ENCODE data around the gene OSBPL1A. TPM values are rescaled to one million over a fixed set of nuclear protein-coding genes. Genes with fewer than 3 reads are reported as not detected.
"Not testable (repeated sequence)": the region's sequence is repeated elsewhere in the genome, so short reads cannot be mapped to it uniquely, and the experiment has no call there.

The OSBPL1A gene
- total RNA-seq, 1 experiment from 2014 or later = 34.8 TPM

DNA sequence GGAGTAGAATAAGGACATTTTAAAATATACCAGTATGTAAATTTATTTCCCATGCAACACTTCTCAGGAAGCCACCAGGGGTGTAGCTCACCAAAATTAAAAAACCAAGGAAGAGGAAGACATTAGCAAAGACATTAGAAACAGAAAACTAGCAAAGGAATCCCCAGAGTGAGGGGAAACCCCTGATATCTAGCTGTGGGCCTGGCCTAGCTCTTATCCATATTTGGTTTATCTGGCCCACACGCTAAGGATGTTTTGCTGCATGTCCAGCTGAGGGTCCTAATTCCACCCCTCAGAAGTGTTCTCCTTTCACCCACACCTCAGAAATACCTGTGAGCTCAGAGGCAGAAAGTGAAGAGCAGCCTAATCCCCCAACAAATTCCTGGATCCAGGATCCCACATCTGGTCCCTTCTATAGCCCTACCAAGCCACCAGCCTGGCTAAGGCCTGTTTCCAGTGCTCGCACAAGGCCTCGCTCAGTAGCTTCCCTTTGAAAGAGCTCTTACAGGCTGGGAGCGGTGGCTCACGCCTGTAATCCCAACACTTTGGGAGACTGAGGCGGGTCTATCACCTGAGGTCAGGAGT, 17.4 kb downstream of the OSBPL1A start:
- H3K27ac Mint-ChIP-seq (ENCODE audit: unreplicated experiment) = no peak overlapping the region
- H3K36me3 Mint-ChIP-seq (ENCODE audit: insufficient read depth, unreplicated experiment) = no peaks in the 10 kb centered on the region
- H3K27me3 Mint-ChIP-seq (ENCODE audit: unreplicated experiment) = no peaks in the 10 kb centered on the region
- intact Hi-C loops (cut with micrococcal nuclease; ENCODE audit: unreplicated experiment) = no loop called here
- no peak for DNase-seq
- no peak overlapping the region for H3K4me3 Mint-ChIP-seq (ENCODE audit: low read depth, unreplicated experiment)
- no TSS peak for BruUV-seq (replicated peaks)
- TF ChIP-seq, protein P1, sequence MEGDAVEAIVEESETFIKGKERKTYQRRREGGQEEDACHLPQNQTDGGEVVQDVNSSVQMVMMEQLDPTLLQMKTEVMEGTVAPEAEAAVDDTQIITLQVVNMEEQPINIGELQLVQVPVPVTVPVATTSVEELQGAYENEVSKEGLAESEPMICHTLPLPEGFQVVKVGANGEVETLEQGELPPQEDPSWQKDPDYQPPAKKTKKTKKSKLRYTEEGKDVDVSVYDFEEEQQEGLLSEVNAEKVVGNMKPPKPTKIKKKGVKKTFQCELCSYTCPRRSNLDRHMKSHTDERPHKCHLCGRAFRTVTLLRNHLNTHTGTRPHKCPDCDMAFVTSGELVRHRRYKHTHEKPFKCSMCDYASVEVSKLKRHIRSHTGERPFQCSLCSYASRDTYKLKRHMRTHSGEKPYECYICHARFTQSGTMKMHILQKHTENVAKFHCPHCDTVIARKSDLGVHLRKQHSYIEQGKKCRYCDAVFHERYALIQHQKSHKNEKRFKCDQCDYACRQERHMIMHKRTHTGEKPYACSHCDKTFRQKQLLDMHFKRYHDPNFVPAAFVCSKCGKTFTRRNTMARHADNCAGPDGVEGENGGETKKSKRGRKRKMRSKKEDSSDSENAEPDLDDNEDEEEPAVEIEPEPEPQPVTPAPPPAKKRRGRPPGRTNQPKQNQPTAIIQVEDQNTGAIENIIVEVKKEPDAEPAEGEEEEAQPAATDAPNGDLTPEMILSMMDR (IDR thresholded peaks at IDR 0.05; ENCODE audit: unreplicated experiment) = no peak
- CTCF ChIA-PET = no interaction called here
- peaks cover 7% of the 10 kb centered on the region for H3K4me1 Mint-ChIP-seq (ENCODE audit: low read depth, unreplicated experiment)
- no peaks in the 10 kb centered on the region for H3K9me3 Mint-ChIP-seq (ENCODE audit: low read depth, unreplicated experiment)

DNA sequence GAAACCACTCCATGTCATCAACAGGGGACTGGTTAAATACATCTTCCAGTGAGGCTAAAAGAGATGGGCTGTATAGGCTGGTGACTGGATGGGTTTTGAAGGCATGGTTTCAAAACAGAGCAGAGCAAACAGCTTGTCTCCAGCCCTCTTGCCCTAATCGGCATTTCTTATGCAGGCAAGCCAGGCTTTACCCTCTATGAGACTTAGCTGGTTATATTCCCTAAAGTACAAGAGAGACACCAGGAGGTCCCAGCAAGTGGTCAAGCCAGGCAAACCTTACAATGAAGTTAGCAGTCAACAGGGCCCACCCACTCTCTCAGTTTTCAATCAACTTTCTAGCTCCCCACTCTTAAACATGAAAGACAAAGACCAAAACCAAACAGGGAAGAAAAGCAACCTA, 19.0 kb downstream of the OSBPL1A start:
- no peak overlapping the region for H3K4me3 Mint-ChIP-seq (ENCODE audit: low read depth, unreplicated experiment)
- H3K9me3 Mint-ChIP-seq (ENCODE audit: low read depth, unreplicated experiment) = no peaks in the 10 kb centered on the region
- no peak for DNase-seq
- intact Hi-C loops (cut with micrococcal nuclease; ENCODE audit: unreplicated experiment) = no loop called here
- H3K27me3 Mint-ChIP-seq (ENCODE audit: unreplicated experiment) = no peaks in the 10 kb centered on the region
- no peaks in the 10 kb centered on the region for H3K36me3 Mint-ChIP-seq (ENCODE audit: insufficient read depth, unreplicated experiment)
- TF ChIP-seq, protein P1 (IDR thresholded peaks at IDR 0.05; ENCODE audit: unreplicated experiment) = no peak
- BruUV-seq (replicated peaks) = no TSS peak
- H3K27ac Mint-ChIP-seq (ENCODE audit: unreplicated experiment) = no peak overlapping the region
- H3K4me1 Mint-ChIP-seq (ENCODE audit: low read depth, unreplicated experiment) = peaks cover 7% of the 10 kb centered on the region
- CTCF ChIA-PET = interaction anchor here (0.6 kb wide), 2 partner anchors 17 to 61 kb away, joined by 3 to 5 read pairs; no protein-coding TSS in a partner anchor

DNA sequence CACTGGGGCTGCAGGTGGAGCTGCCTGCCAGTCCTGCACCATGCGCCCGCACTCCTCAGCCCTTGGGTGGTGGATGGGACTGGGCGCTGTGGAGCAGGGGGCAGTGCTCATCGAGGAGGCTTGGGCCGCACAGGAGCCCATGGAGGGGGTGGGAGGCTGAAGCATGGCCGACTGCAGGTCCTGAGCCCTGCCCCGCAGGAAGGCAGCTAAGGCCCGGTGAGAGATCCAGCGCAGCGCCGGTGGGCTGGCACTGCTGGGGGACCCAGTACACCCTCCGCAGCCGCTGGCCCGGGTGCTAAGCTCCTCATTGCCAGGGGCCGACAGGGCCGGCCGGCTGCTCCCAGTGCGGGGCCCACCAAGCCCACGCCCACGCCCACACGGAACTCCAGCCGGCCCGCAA, 21.1 kb downstream of the OSBPL1A start:
- H3K4me3 Mint-ChIP-seq (ENCODE audit: low read depth, unreplicated experiment); DNase-seq; H3K36me3 Mint-ChIP-seq (ENCODE audit: insufficient read depth, unreplicated experiment); intact Hi-C loops (cut with micrococcal nuclease; ENCODE audit: unreplicated experiment); BruUV-seq (replicated peaks); H3K9me3 Mint-ChIP-seq (ENCODE audit: low read depth, unreplicated experiment); H3K27me3 Mint-ChIP-seq (ENCODE audit: unreplicated experiment); H3K27ac Mint-ChIP-seq (ENCODE audit: unreplicated experiment); CTCF ChIA-PET; H3K4me1 Mint-ChIP-seq (ENCODE audit: low read depth, unreplicated experiment): not testable (repeated sequence)

DNA sequence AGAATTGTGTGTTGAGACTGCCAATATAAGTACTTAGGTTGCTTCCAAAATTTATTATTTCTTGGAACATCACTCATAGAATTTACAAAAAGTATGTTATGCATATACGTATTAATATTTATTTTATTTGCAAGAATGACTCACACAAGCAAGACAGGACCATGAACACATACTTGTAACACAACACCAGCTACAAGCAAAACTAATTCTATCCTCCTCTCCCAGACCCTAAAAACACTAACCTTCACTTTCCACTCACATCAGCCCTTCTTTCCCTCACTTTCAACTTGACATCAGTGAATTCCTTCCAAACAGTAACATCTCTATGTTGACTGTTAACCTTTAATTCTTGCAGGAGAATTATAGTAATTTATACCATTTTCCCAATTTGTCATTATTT, 24.3 kb downstream of the OSBPL1A start:
- intact Hi-C loops (cut with micrococcal nuclease; ENCODE audit: unreplicated experiment) = no loop called here
- Mint-ChIP-seq H3K36me3 (ENCODE audit: insufficient read depth, unreplicated experiment) (no peaks in the 10 kb centered on the region), H3K4me1 (ENCODE audit: low read depth, unreplicated experiment) (no peaks in the 10 kb centered on the region), H3K9me3 (ENCODE audit: low read depth, unreplicated experiment) (no peaks in the 10 kb centered on the region), H3K27ac (ENCODE audit: unreplicated experiment) (no peak overlapping the region), H3K4me3 (ENCODE audit: low read depth, unreplicated experiment) (no peak overlapping the region), H3K27me3 (ENCODE audit: unreplicated experiment) (no peaks in the 10 kb centered on the region)
- DNase-seq = no peak
- no TSS peak for BruUV-seq (replicated peaks)
- TF ChIP-seq, protein P1 (IDR thresholded peaks at IDR 0.05; ENCODE audit: unreplicated experiment) = no peak
- CTCF ChIA-PET = no interaction called here

DNA sequence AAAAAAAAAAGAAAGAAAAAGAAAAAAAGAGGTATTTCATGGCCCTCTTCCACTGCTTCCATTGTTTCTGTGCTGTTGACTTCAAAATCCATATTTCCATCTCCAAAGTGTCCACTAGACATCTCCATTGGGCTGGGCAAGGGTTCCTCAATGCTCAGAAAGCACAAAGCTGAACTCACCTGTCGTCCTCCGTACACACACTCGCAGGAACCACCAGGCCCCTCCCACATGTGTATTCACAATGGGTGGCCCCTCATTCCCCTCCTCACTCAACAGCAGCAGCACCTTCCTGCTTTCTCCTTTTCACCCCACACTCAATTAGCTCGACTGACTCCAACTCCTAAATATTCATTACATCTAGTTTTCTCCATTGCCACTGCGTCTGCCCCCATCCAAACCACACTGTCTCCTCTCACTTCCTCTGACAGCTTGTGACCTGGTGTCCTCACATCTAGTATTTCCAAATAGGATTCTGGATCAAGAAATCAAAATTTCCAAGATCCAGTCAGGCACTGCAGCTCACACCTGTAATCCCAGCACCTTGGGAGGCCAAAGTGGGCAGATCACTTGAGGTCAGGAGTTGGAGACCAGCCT, 25.2 kb downstream of the OSBPL1A start:
- no peak for DNase-seq
- no peaks in the 10 kb centered on the region for H3K27me3 Mint-ChIP-seq (ENCODE audit: unreplicated experiment)
- H3K4me1 Mint-ChIP-seq (ENCODE audit: low read depth, unreplicated experiment) = no peaks in the 10 kb centered on the region
- no peaks in the 10 kb centered on the region for H3K9me3 Mint-ChIP-seq (ENCODE audit: low read depth, unreplicated experiment)
- no TSS peak for BruUV-seq (replicated peaks)
- intact Hi-C loops (cut with micrococcal nuclease; ENCODE audit: unreplicated experiment) = no loop called here
- CTCF ChIA-PET = no interaction called here
- no peak overlapping the region for H3K4me3 Mint-ChIP-seq (ENCODE audit: low read depth, unreplicated experiment)
- TF ChIP-seq, protein P1 (IDR thresholded peaks at IDR 0.05; ENCODE audit: unreplicated experiment) = no peak
- H3K27ac Mint-ChIP-seq (ENCODE audit: unreplicated experiment) = no peak overlapping the region
- no peaks in the 10 kb centered on the region for H3K36me3 Mint-ChIP-seq (ENCODE audit: insufficient read depth, unreplicated experiment)

All from Calu3 (cell line).